H1 (cell line): ENCODE data around the gene CACNA1E.

Experiments
- ASH2L ChIP-seq: fragments of 200-600, 300-600 bp; sonication (generic); IDR thresholded peaks from one replicate; pipeline ENCODE4 v1.7.1; 2017; ENCODE audit warnings: low read length
- BACH1 ChIP-seq: IDR thresholded peaks from 2 replicates; pipeline ENCODE4 v1.6.1; 2012; ENCODE audit warnings: low read length, improper control_type of control experiment
- CTCF ChIP-seq, 3 experiments: IDR thresholded peaks; 1 replicate in 2 of 3; 2 replicates in 1 of 3; pipeline versions ENCODE4 v1.5.1 to v1.6.1; 2011; ENCODE audit warnings: low read length in 3 of 3, mild to moderate bottlenecking in 3 of 3, inconsistent platforms in 2 of 3, low read depth in 1 of 3, moderate library complexity in 1 of 3; ENCODE audit not compliant: insufficient read depth in 1 of 3; ENCODE audit errors: control extremely low read depth in 1 of 3
- EZH2 ChIP-seq: fragments of 200-600 bp; sonication (generic); IDR thresholded peaks from 2 replicates; pipeline ENCODE4 v1.7.1; 2012; ENCODE audit warnings: low read depth, mild to moderate bottlenecking, moderate library complexity, low read length, inconsistent platforms; ENCODE audit not compliant: severe bottlenecking
- HDAC6 ChIP-seq: IDR thresholded peaks from one replicate; pipeline ENCODE4 v1.7.1; 2012; ENCODE audit warnings: low read depth, mild to moderate bottlenecking, inconsistent platforms, low read length, moderate library complexity
- NRF1 ChIP-seq: IDR thresholded peaks from 2 replicates; pipeline ENCODE4 v1.6.1; 2011; ENCODE audit warnings: mild to moderate bottlenecking, low read depth, low read length, improper control_type of control experiment
- POLR2A ChIP-seq, 2 experiments: IDR thresholded peaks; 1 replicate in 1 of 2; 2 replicates in 1 of 2; pipeline ENCODE4 v1.6.1; 2011; ENCODE audit warnings: low read depth in 2 of 2, low read length in 2 of 2, mild to moderate bottlenecking in 2 of 2; ENCODE audit errors: control extremely low read depth in 1 of 2
- POLR2AphosphoS5 ChIP-seq: IDR thresholded peaks from 2 replicates; pipeline ENCODE4 v1.6.1; 2011; ENCODE audit warnings: low read depth, low read length
- RBBP5 ChIP-seq: IDR thresholded peaks from 2 replicates; pipeline ENCODE4 v1.7.1; 2012; ENCODE audit warnings: low read depth, mild to moderate bottlenecking, inconsistent platforms, low read length, moderate library complexity, borderline replicate concordance
- SIN3A ChIP-seq, 2 experiments: IDR thresholded peaks in 1 of 2; conservative IDR thresholded peaks in 1 of 2; 2 replicates each; pipeline ENCODE4 v1.6.1; 2011 to 2012; ENCODE audit warnings: low read length in 2 of 2, improper control_type of control experiment in 1 of 2, low read depth in 1 of 2, mild to moderate bottlenecking in 1 of 2
- SUZ12 ChIP-seq: fragments of 200-600 bp; sonication (generic); IDR thresholded peaks from 2 replicates; pipeline ENCODE4 v1.6.1; 2012; ENCODE audit warnings: mild to moderate bottlenecking, inconsistent platforms, low read length, moderate library complexity, mixed read lengths
- YY1 ChIP-seq: IDR thresholded peaks from 2 replicates; pipeline ENCODE4 v1.6.1; 2011; ENCODE audit warnings: low read depth, mild to moderate bottlenecking, low read length

GRCh38 chr1:181503171-181503810, 20.0 kb downstream of the CACNA1E start:
- no peak for TF ChIP-seq RBBP5
- no peak for TF ChIP-seq BACH1
- TF ChIP-seq NRF1, result no peak
- no peak for TF ChIP-seq YY1
- TF ChIP-seq POLR2A (IDR thresholded peaks at IDR 0.05; ENCODE audit: control extremely low read depth in 1 of 2, low read depth in 2 of 2, low read length in 2 of 2), result no peak
- TF ChIP-seq ASH2L, result no peak
- TF ChIP-seq SUZ12, result no peak
- TF ChIP-seq CTCF (IDR thresholded peaks at IDR 0.05; ENCODE audit: control extremely low read depth in 1 of 3, insufficient read depth in 1 of 3, low read depth in 1 of 3, low read length in 3 of 3), result no peak
- TF ChIP-seq HDAC6, result no peak
- TF ChIP-seq POLR2AphosphoS5, result no peak
- TF ChIP-seq SIN3A (conservative IDR thresholded peaks at IDR 0.05 in 1 of 2, IDR thresholded peaks at IDR 0.05 in 1 of 2; ENCODE audit: low read depth in 1 of 2, low read length in 2 of 2), result no peak
- TF ChIP-seq EZH2, result no peak
